ENCODE results near the gene FCN3. TPM values are rescaled to one million over a fixed set of nuclear protein-coding genes. Genes with fewer than 3 reads are reported as not detected.

FCN3 gene
- total RNA-seq, 1 experiment from 2014 or later, result not detected

GRCh38 chr1:27361553-27361952, 13.1 kb downstream of the FCN3 start:
- peaks cover 10% of the 10 kb centered on the region for H3K4me1 Mint-ChIP-seq (ENCODE audit: insufficient read depth, unreplicated experiment)
- no peak overlapping the region for H3K4me3 Mint-ChIP-seq (ENCODE audit: unreplicated experiment)
- peaks cover 52% of the 10 kb centered on the region for H3K36me3 Mint-ChIP-seq (ENCODE audit: insufficient read depth, unreplicated experiment)
- no peaks in the 10 kb centered on the region for H3K27me3 Mint-ChIP-seq (ENCODE audit: insufficient read depth, unreplicated experiment)
- POLR2A ChIA-PET, result interaction anchor here (1.1 kb wide), 1 partner anchor 18 kb away, joined by 4 read pairs; no protein-coding TSS in a partner anchor
- no TSS peak for BruUV-seq (replicated peaks)
- no peaks in the 10 kb centered on the region for H3K9me3 Mint-ChIP-seq (ENCODE audit: unreplicated experiment)
- intact Hi-C loops (cut with micrococcal nuclease), result no loop called here
- no peak for DNase-seq (ENCODE audit: unreplicated experiment)
- no peak for TF ChIP-seq CTCF (IDR thresholded peaks at IDR 0.05; ENCODE audit: unreplicated experiment)
- no peak overlapping the region for H3K27ac Mint-ChIP-seq (ENCODE audit: low read depth, unreplicated experiment)
- CTCF ChIA-PET, result interaction anchor here (0.7 to 1.2 kb wide), 3 partner anchors 13 to 25 kb away, joined by 3 to 7 read pairs (median 5); partner anchors contain the start of gene FCN3

DNA sequence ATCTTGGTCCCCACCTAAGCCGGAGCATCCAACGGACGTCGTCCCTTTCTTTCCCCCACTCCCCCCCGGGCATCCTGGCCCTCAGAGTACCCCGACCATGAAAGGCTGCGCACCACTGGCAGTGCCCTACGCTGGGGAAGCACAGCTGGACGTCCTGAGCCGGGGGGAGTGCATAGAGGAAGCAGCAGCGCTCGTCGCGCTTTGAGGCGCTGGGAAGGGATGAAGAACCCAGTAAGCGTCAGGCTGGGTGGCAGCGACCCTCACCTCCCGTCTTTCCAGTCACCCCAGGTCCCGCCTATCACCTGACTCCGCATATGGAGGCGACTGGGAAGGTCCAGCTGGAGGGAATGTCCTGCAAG, 13.6 kb downstream of the FCN3 start:
- H3K36me3 Mint-ChIP-seq (ENCODE audit: insufficient read depth, unreplicated experiment), result peaks cover 57% of the 10 kb centered on the region
- no peak for DNase-seq (ENCODE audit: unreplicated experiment)
- H3K4me1 Mint-ChIP-seq (ENCODE audit: insufficient read depth, unreplicated experiment), result peaks cover 10% of the 10 kb centered on the region
- no TSS peak for BruUV-seq (replicated peaks)
- no peaks in the 10 kb centered on the region for H3K9me3 Mint-ChIP-seq (ENCODE audit: unreplicated experiment)
- no peak overlapping the region for H3K4me3 Mint-ChIP-seq (ENCODE audit: unreplicated experiment)
- intact Hi-C loops (cut with micrococcal nuclease), result no loop called here
- no peak overlapping the region for H3K27ac Mint-ChIP-seq (ENCODE audit: low read depth, unreplicated experiment)
- CTCF ChIA-PET, result interaction anchor here (0.7 to 0.8 kb wide), 2 partner anchors 16 to 24 kb away, joined by 3 to 7 read pairs; no protein-coding TSS in a partner anchor
- H3K27me3 Mint-ChIP-seq (ENCODE audit: insufficient read depth, unreplicated experiment), result no peaks in the 10 kb centered on the region
- no peak for TF ChIP-seq CTCF (IDR thresholded peaks at IDR 0.05; ENCODE audit: unreplicated experiment)
- POLR2A ChIA-PET, result no interaction called here

GRCh38 chr1:27360159-27361043, 14.2 kb downstream of the FCN3 start:
- Mint-ChIP-seq H3K27me3 (ENCODE audit: insufficient read depth, unreplicated experiment) (no peaks in the 10 kb centered on the region), H3K9me3 (ENCODE audit: unreplicated experiment) (no peaks in the 10 kb centered on the region)
- CTCF ChIA-PET, result interaction anchor here (0.6 to 0.9 kb wide), 4 partner anchors 15 to 595 kb away, joined by 3 to 7 read pairs (median 3); no protein-coding TSS in a partner anchor

More at GRCh38 chr1:27360159-27361043, 14.2 kb downstream of the FCN3 start:
- POLR2A ChIA-PET, result no interaction called here
- H3K4me1 Mint-ChIP-seq (ENCODE audit: insufficient read depth, unreplicated experiment), result peaks cover 10% of the 10 kb centered on the region
- peaks cover 57% of the 10 kb centered on the region for H3K36me3 Mint-ChIP-seq (ENCODE audit: insufficient read depth, unreplicated experiment)
- no TSS peak for BruUV-seq (replicated peaks)
- no peak overlapping the region for H3K4me3 Mint-ChIP-seq (ENCODE audit: unreplicated experiment)
- TF ChIP-seq CTCF (IDR thresholded peaks at IDR 0.05; ENCODE audit: unreplicated experiment), result no peak
- no peak overlapping the region for H3K27ac Mint-ChIP-seq (ENCODE audit: low read depth, unreplicated experiment)
- intact Hi-C loops (cut with micrococcal nuclease), result no loop called here
- no peak for DNase-seq (ENCODE audit: unreplicated experiment)
